GM21447 (cell line): ENCODE results near the gene AAR2.

Experiments used
- ATAC-seq: cut with Tn5 transposase; IDR thresholded peaks from one replicate; pipeline ENCODE4 v1.9.1; 2021; ENCODE audit not compliant: unreplicated experiment

Gene AAR2

DNA sequence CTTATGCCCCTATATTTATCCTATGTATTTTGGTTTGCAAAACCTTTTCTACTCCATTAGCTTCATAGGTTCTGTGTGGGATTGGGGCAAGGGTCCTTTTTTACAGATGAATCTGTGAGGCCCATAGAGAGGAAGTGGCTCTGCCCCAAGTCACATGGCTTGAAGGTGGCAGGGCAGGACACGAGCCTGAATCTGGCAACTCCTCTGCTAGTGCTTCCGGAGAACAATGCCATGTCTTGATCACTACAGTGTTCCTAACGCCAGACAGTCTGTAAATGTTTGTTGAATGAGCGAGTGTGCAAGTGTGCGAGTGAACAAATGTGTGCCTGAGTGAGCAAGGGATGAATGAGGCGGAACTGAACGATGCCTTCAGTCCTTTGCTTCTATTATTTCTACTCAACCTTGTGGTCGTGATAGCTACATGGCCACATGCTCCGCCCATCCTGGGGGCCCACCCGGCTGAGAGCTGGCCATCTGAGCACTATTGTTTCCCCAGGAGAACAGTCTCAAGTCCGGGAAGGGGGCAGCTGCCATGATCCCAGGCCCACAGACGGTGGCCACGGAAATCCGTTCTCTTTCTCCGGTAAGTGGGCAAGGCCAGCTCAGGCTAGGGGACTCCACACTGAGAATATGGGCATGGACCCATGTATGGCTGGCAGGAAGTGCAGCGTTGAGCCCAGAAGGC lies 17.8 kb upstream of the AAR2 start:
- ATAC-seq = no peak

DNA sequence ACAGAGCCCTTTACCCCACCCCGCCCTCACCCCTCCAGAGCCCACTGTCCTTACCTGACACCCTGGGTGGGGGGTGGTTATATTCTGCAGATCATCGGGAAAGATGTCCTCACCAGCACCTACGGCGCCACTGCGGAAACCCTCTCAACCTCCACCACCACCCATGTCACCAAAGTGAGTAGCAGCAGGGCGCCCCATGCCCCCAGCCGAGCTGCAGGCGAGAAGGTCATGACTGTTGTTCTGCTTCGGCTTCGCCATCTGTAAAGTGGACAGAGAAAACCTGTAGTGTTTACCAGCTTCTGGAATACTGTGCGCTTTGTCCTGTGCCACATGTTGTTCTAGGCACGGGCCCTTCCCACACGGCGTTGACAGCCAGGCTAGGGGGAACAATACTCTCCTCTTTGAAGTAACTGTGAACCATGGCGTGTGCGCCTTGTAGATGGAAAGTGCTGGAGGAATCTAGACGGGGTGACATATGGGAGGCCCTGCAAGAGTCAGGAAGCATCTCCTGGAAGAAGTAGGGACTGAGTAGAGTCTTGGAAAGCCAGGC lies 16.5 kb upstream of the AAR2 start:
- ATAC-seq = no peak

DNA sequence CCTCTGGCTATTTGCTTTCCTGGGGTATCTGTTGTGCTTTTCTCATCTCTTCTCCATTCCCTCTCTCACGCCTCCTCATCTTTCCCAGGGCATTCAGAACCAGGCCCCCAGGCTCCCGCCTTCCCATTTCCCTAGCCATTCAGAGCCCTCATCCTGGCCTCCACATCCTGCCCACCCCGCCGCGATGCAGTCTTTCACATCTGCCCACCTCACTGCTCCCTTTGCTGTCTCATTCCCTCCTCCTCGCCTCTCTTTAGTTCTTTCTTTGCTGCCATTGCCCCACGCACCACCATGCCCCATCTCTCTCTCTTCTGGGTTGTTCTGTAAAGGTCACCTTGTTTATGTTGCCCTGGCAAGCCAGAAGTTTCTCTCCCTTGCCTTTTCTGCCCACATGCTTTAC lies 10.6 kb upstream of the AAR2 start:
- no peak for ATAC-seq

- ATAC-seq = no peak
Observed at GRCh38 chr20:36228770-36229169, 7.5 kb upstream of the AAR2 start.

DNA sequence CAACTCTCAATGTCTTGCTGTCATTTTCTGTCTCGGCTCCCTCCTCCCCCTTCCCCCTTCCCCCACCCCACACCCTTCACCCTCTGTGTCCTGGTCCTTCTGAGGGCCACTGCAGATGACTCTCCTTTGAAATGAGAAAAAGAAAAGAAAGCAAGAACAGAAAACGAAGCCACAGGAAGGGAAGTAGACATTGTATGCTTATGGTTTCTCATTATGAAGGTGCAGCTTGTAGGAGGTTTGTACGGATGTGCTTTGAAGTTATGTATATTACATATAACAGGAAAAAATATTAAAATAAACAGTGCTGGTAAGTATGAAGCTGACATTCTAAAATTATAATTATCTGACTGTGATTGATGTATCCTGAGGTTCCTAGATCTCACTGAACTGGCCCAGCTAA lies 6.3 kb upstream of the AAR2 start:
- ATAC-seq = no peak

DNA sequence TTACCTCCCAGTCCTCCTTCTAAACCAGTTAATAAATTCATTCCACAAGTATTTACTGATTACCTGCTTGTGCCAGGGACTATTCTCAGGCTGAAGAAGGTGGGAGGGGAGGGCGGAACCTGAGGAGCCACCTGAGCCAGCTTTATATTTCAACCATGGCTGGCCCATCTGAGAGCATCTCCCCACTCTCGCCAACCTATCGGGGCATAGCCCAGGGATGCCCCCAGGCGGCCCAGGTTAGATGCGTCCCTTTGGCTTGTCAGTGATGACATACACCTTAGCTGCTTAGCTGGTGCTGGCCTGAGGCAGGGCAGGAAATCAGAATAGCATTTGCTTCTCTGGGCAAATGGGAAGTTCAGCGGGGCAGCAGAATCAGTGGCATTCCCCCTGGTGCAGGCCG lies 4.9 kb upstream of the AAR2 start:
- no peak for ATAC-seq

- ATAC-seq = no peak
Observed at GRCh38 chr20:36234771-36235320, 1.4 kb upstream of the AAR2 start.

GRCh38 chr20:36236786-36237121 lies 476 bp downstream of the AAR2 start:
- no peak for ATAC-seq

- no peak for ATAC-seq
Observed at GRCh38 chr20:36237477-36237876, 1.2 kb downstream of the AAR2 start.

GRCh38 chr20:36238153-36238552 lies 1.9 kb downstream of the AAR2 start:
- no peak for ATAC-seq

DNA sequence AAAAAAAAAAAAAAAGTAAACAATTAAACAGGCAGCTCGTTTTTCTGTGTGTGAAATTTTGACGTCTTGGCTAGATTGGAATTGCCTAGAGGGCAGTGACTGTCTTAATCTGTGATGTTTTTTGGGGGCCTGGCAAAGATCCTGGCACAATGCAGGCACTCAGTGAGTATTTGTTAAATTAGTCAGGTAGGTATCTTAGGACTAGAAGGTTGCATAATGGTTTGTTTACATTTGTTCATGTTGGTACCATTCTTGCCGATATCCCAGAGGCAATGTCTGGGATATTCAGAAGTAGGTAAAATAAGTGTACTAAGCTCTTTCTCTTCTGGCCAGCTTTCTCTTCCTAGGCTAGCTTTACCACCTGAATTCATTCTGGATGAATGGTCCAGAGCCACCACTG lies 2.5 kb downstream of the AAR2 start:
- ATAC-seq = no peak

DNA sequence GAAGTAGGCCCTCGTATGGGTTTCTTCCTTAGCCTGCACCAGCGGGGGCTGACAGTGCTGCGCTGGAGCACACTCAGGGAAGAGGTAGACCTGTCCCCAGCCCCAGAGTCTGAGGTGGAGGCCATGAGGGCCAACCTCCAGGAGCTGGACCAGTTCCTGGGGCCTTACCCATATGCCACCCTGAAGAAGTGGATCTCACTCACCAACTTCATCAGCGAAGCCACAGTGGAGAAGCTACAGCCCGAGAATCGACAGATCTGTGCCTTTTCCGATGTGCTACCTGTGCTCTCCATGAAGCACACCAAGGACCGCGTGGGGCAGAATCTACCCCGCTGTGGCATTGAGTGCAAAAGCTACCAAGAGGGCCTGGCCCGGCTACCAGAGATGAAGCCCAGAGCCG lies 3.8 kb downstream of the AAR2 start:
- ATAC-seq = no peak

DNA sequence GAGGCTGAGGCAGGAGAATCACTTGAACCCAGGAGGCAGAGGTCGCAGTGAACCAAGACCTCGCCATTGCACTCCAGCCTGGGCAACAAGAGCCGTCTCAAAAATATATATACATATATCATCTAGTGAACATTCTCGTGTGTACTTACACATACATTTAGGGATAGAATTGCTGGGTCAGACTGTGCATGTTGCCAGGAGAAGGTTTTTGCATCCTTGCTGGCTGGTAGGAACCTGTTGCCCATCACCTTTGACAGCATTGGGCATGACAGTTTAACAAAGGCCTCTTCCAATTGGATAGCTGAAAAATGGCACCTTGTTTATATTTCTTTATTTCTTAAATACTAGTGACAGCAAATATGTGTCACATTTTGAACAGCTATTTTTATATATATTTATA lies 5.4 kb downstream of the AAR2 start:
- ATAC-seq = no peak

DNA sequence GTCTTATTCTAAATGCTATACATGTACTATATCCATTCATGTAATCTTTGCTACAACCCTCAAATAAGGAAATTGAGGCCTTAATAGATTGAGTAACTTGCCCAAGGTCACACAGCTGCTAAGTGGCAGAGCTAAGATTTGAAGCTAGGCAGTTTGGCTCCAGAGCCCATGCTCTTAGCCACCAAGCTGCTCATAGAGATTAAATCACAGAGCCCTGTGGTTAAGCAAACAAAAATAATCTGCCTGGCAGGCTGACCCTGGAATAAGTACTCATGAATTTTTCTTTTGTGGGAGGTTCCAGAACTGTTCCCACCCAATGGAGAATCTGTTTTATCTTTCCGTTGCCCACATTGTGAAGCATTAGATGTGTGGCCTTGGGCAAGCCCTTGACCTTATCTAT lies 7.4 kb downstream of the AAR2 start:
- ATAC-seq = no peak

DNA sequence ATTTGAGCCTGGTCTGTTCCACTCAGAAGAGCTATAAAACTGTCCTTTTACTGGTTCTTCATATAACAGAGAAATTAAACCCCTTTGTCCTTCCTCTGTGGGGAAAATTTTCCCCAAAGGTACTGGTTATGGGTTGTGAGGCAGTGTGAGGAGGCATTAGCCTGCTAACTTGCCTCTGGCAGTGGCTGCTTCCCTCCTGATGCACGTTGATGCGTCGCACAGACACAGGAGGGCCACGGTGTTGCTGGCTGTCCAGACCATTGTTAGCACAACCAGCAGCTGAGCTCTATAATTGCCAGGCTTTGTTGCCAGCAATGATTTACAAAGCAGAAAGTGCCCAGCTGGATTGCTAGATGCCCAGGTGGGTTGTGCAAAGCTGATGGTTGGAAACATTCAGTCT lies 10.1 kb downstream of the AAR2 start:
- no peak for ATAC-seq

GRCh38 chr20:36248836-36249235 lies 12.6 kb downstream of the AAR2 start:
- ATAC-seq = no peak

DNA sequence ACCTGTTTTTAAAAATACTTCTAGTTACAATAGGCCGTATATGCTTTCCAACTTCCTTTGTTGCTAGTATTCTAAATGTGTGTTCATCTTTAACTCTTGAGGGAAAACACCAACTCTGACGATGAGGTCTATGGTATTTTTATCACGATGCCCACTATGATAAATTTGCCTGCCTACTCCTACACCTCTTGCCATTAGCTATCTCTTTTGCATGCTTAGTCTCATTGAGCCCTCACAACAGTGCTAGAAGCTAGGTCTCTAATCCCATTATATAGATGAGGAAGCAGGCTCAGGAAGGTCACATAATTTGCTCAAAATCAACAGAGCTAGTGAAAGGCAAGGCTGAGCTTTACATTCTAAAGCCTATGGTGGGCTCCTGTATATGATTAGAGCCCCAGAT lies 13.2 kb downstream of the AAR2 start:
- ATAC-seq = no peak

GRCh38 chr20:36251426-36251825 lies 15.1 kb downstream of the AAR2 start:
- no peak for ATAC-seq

- no peak for ATAC-seq
Observed at GRCh38 chr20:36252511-36252910, 16.2 kb downstream of the AAR2 start.

DNA sequence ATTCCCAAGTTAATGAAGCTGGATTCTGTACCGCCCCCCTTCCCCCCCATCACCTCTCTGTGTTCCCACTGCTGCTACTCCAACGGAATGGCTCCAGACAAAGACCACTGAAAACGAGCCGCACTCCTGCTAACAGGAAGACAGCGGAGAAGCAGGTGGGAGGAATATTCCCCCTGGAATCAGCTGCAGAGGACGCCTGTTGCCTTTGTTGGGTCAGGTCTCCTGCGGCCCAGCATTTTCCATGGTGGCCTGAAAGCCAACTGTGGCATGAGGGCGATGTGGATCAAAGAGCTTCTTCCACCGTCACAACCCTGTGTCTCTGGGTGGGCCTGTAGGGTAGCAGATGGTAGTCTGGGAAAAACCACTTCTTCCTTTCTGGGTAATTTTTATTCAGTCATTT lies 16.8 kb downstream of the AAR2 start:
- ATAC-seq = no peak

DNA sequence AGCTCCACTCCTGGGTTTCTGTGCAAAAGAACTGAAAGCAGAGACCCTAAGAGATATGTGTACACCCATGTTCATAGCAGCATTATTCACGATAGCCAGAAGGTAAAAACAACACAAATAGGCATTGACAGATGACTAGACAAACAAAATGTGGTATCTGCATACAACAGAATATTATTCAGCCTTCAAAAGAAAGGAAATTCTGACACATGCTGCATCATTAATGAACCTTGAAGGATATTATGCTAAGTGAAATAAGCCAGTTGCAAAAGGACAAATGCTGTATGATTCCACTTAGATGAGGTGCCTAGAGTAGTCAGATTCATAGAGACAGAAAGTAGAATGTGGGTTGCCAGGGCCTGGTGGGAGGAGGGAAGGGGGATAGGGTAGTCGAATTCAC lies 17.8 kb downstream of the AAR2 start:
- no peak for ATAC-seq

GRCh38 chr20:36255445-36255844 lies 19.2 kb downstream of the AAR2 start:
- ATAC-seq = no peak
